AG09319 (cell line): ENCODE data around the gene ATP5F1D.

Experiments
- DNase-seq: peaks from one replicate; pipeline ENCODE4 v3.0.0-alpha.2; 2010; ENCODE audit warnings: low read depth; ENCODE audit errors: extremely low read depth
- TF ChIP-seq, protein P1 (sequence below): IDR thresholded peaks from 2 replicates; pipeline ENCODE4 v1.5.1; 2011; ENCODE audit warnings: low read depth, mild to moderate bottlenecking, inconsistent platforms, low read length, moderate library complexity

The ATP5F1D gene

DNA sequence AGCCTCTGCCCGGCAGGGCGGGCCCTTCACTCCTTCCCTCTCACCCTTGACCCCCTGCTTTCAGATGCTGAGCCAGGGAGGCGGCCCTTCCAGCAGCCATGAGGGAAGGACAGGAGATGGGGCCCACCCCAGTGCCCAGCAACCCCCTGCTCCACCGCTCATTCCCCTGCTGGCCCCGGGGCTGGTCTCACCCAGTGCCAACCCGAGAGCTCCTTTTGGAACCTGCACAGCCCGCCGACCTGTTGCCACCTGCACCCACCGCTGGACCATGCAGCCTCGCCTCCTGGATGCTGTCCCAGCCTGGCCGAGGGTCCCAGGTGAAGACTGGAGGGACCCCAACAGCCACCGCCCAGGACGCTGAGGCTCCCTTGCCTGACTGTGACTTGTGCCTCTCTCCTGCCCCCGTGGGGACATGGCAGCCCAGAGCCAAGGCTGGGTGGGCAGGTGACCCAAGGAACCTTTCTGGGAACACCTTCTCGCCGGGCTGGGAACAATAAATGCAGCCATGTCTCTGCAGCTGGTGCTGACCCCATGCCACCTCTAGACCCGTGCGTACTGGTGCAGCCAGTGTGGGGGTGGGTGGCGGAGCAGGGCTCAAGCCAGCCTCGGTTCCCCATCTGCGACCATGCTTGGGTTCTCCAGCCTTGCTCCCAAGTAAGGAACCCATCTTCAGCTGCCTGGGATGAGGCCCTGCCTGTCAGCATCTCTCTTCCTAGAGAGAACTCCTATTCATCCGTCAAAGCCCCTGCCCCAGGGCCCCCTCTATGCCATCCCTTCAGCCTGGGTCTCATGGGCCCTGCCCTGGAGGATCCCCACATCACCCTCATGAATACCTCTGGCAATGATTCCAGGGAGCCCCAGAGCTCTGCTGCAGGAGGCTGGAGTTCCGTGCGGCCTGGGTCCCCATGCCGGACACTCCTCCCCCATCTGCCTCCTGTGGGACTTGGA lies 37.4 kb downstream of the ATP5F1D start:
- TF ChIP-seq, protein P1, sequence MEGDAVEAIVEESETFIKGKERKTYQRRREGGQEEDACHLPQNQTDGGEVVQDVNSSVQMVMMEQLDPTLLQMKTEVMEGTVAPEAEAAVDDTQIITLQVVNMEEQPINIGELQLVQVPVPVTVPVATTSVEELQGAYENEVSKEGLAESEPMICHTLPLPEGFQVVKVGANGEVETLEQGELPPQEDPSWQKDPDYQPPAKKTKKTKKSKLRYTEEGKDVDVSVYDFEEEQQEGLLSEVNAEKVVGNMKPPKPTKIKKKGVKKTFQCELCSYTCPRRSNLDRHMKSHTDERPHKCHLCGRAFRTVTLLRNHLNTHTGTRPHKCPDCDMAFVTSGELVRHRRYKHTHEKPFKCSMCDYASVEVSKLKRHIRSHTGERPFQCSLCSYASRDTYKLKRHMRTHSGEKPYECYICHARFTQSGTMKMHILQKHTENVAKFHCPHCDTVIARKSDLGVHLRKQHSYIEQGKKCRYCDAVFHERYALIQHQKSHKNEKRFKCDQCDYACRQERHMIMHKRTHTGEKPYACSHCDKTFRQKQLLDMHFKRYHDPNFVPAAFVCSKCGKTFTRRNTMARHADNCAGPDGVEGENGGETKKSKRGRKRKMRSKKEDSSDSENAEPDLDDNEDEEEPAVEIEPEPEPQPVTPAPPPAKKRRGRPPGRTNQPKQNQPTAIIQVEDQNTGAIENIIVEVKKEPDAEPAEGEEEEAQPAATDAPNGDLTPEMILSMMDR: no peak

DNA sequence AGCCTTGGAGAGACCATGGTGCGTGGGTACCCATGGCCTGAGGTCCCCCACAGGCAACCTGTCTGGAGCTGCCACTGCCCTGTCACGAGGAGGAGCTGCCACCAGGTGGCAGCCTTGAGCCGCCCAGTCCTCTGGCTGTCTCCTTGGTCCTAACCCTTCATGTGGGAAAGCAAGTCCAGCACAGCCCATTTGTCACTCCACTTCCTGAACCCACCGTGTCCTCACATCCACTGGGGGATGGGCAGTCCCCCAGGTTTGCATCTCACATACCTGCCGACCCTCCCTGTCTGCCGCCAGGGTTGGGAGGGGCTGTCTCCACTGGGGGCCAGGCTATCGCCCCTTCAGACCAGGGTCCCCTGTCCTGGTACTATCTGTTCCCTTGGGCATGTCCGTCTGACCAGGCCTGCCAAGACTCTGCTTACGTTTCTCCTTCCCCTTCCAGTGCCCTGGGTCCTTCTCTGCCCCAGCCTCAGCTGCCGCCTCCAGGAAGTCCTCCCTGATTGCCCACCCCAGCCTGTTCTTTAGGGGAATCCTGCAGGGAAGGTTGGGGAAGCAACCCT lies 38.3 kb downstream of the ATP5F1D start:
- TF ChIP-seq, protein P1: peak; percentile 93
- DNase-seq: peak; percentile 58

More for the DNA sequence above, 37.4 kb downstream of the ATP5F1D start:
- DNase-seq: no peak

GRCh38 chr19:1280636-1281568 lies 39.4 kb downstream of the ATP5F1D start:
- no peak for DNase-seq
- TF ChIP-seq, protein P1: no peak

DNA sequence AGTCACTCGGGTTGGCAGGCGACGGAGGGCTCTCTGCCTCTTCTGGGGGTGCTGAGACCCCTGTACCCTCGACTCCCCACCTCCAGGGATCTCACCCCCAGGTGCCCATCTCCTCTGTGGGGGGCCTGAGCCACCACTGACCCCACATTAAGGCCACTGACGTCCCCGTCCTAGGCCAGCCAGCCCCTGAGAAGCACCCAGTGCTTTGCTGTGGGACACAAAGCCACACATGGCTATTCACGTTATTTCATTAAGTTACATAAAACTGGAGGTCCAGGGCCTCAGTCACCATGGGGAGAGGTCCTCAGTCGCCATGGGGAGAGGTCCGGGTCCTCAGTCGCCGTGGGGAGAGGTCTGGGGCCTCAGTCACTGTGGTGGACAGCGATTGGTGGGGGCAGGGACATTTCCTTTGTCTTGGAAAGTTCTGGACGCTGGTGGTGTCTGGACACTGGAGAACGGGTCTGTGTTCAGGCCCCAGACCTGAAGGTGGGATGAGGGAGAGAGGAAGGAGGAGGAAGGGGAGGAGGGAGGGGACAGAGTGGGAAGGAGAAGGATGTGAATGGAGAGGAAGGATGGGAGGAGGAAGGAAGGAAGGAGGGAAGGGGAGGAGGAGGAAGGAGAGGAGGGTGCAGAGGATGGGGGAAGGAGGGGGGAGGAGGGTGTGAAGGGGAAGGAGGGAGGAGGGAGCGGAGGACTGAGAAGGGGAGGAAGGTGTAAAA lies 40.2 kb downstream of the ATP5F1D start:
- TF ChIP-seq, protein P1: no peak
- no peak for DNase-seq

- DNase-seq: no peak
- TF ChIP-seq, protein P1: no peak
Observed at GRCh38 chr19:1282588-1283206, 41.1 kb downstream of the ATP5F1D start.

- TF ChIP-seq, protein P1: no peak
- no peak for DNase-seq
Observed at GRCh38 chr19:1283207-1283916, 41.8 kb downstream of the ATP5F1D start.
